GM19468 (cell line): ENCODE results near the gene WWOX.
A peak's percentile ranks its signal among the peaks of the same experiment; 100 is the strongest.
"Not testable (repeated sequence)": the region's sequence is repeated elsewhere in the genome, so short reads cannot be mapped to it uniquely, and the experiment has no call there.

Experiments
- ATAC-seq: cut with Tn5 transposase; IDR thresholded peaks from one replicate; pipeline ENCODE4 v1.9.1; 2021; ENCODE audit warnings: mild to moderate bottlenecking, moderate library complexity, moderate number of reproducible peaks; ENCODE audit not compliant: unreplicated experiment; ENCODE audit errors: extremely low read depth

The WWOX gene

GRCh38 chr16:78502812-78503350 is 403.4 kb downstream of the WWOX start:
- ATAC-seq, result no peak

- no peak for ATAC-seq
These were observed 404.1 kb downstream of the WWOX start for GRCh38 chr16:78503602-78504001.

GRCh38 chr16:78504401-78504851 is 405.0 kb downstream of the WWOX start:
- ATAC-seq, result no peak

- no peak for ATAC-seq
These were observed 405.6 kb downstream of the WWOX start for GRCh38 chr16:78505036-78505435.

GRCh38 chr16:78505544-78506366 is 406.3 kb downstream of the WWOX start:
- no peak for ATAC-seq

GRCh38 chr16:78506367-78507193 is 407.1 kb downstream of the WWOX start:
- no peak for ATAC-seq

GRCh38 chr16:78507576-78507975 is 408.1 kb downstream of the WWOX start:
- no peak for ATAC-seq

GRCh38 chr16:78509965-78510364 is 410.5 kb downstream of the WWOX start:
- ATAC-seq, result no peak

- ATAC-seq, result no peak
These were observed 411.0 kb downstream of the WWOX start for GRCh38 chr16:78510496-78510895.

DNA sequence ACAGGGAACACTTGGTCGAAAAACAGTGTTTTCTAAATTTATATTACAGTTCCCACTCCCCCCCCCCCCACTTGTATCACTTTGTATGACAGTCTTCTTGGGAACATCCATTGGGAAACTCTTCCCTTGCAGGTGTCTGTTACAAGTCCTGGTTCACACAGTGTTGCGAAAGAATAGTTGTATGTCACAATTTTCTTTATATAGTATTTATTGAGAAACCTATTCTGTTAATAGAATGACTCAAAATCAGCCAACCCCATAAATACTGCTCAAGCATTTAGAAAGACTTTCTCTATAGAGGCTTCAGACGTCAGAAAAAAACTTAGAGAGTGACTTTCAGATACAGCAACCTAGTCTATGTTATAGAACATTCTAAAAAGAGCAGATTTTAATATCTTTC is 414.4 kb downstream of the WWOX start:
- no peak for ATAC-seq

- not testable (repeated sequence) for ATAC-seq
These were observed 415.4 kb downstream of the WWOX start for GRCh38 chr16:78514888-78515287.

- ATAC-seq, result no peak
These were observed 416.0 kb downstream of the WWOX start for GRCh38 chr16:78515421-78515820.

DNA sequence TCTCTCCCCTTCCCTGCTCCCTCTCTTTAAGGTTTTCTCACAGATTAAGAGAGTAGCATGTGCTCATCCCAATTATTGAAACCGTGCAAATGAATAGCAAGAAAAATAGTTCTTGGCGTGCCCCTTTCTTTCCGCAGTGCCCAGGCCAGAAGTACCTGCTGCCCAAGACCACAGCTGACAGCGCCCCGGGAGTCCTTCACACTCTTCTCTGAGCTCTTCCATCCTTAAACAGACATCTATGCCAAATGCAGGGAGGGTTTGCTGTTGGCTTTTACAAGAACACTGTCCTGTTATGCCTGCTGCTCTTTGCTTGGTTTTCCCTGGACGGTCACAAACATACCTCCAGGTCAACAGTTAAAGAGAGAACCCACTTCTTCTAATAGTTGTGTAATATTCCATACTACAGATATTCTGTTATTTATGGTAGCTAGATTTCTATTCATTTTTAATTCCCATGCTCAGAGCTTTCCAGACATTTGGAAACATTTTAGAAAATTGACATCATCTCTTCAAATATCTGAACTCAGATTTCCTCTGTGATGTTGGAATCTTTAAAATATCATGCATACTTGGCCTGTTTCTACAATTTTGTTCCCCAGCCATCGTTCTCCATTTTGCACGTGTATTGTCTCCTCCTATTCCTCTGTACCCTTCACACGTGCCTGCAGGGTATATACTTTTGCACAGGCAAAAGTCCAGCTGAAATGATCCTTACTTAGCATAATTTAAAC is 416.7 kb downstream of the WWOX start:
- no peak for ATAC-seq

DNA sequence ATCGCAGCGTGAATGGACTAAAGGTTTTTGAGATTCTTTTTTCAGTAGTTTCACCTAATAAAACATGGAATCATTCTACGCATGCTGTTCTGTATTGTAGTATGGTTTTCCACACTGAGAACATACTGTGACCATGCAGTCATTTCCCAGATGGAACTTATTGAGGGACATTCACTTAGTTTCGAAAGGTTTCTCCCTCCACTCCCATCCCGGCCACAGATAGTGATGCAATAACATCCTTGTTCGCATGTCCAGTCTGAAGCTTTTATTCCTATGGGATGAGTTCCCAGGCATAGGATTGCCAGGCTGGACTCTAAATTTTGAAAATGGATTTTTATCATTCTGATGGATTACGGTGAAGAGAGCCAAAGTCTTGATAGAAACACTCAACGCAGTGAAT is 420.4 kb downstream of the WWOX start:
- no peak for ATAC-seq

DNA sequence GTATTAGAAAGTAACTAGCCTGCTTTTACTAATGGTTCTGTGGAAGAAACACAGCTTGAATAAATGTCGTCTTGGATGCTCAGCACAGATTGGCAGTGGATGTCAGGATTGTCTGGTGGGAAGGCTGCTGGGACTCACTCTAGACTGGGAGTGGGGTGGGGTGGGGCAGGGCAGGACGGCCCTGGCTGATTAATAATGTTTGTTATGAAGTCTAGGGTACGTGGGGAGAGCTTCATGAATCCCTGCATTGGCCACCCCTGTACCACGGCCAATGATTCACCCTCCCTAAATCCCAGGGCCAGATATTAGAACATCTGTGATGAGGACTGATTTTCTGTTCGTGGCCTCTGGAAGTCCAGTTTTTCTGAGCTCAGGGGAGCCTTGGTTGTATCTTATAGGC is 421.0 kb downstream of the WWOX start:
- ATAC-seq, result no peak

DNA sequence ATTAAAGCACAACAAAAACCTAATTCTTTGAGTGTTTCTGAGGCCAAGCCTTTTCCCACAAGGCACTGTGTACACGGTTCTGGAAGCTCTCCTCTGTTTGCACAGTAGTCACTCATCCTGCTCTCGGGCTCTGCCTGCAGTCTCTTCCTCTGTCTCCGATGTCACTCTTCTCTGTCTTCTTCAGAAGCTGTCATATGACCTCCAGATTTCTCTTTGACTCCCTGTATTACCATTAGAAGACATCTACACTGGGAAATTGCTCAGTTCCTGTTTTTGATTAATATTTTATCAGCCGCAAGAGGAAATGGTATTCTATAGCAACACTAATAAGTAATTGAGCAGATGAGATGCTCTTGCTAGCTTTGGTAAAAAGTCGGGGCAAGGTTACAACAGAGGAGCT is 422.9 kb downstream of the WWOX start:
- ATAC-seq, result peak; percentile 31

DNA sequence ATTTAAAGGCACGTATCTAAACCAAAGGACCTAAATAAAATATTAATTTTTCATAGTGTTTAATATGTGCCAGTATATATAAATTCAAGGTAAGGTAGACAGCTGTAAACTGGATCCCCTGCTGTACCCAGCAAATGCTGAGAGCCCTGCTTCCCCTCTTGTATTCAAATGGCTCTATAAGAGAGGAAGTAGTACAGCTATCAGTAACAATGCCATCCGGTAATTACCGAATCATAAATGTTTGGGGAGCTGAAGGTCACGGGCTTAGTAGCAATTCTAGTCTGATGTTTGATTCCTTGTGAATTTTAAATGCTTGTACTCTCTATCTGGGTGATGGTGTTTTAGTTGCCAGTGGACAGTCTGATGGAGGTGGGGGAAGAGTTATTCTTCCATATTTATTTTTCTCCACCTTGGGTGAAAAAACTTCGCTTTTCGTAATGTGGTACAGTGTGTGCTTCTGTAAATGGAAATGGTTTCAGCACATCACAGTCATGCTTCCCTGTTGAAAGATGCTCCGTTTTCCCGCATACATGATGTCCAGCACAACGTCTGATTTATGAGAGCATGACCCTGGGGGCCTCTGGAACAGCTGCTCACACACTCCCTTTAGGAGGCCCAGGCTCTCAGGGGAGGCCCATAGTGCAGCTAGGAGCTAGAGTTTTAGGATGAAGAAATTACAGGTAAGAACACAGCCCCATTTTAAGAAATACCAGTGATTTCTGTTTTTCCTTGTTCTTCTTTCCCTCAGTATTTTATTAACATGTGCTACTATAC is 423.9 kb downstream of the WWOX start:
- ATAC-seq, result no peak

DNA sequence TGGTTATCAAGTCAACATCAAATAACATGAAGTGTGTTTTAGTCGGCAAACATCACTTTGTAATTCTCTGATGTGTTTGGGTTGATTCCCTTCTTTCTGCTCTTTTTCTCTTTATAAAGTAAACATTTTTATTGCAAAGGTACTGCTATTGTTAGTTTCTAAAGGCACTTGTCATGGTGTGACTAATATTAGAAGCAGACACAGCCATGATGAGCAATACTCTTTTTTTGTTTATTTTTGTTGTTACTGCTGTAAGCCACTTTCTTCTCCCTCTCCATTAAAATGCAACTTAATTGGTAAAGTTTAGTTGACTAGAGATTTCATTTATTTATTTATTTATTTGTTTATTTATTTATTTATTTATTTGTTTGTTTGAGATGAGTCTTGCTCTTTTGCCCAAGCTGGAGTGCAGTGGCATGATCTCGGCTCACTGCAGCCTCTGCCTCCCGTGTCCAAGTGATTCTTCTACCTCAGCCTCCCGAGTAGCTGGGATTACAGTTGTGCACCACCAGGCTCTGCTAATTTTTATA is 424.7 kb downstream of the WWOX start:
- ATAC-seq, result no peak

DNA sequence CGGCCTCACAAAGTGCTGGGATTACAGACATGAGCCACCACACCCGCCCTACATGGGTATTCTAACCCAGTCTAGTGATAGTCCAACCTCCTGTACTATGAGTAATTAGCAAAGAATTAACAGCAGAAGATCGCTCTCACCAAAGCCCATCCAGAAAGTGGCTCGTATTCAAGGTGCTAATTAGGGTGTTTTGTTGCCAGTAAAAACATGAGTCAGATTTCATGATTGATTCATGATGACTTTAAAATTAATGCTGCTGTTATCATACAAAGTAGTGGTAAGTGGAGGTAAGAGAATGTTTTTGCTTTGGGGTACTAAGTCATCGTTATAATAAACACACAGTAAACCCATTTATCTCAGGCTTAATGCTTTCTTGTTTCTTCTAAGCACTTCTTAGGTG is 428.8 kb downstream of the WWOX start:
- ATAC-seq, result no peak
